ENCODE data around the gene CDH4. TPM values are rescaled to one million over a fixed set of nuclear protein-coding genes. Genes with fewer than 3 reads are reported as not detected.

The CDH4 gene
- total and polyA plus RNA-seq, 9 of the 15 experiments (the other 6 are each of a cell fraction or from before 2014, with no cell fraction given), result 0.04 TPM; not detected in 8

DNA sequence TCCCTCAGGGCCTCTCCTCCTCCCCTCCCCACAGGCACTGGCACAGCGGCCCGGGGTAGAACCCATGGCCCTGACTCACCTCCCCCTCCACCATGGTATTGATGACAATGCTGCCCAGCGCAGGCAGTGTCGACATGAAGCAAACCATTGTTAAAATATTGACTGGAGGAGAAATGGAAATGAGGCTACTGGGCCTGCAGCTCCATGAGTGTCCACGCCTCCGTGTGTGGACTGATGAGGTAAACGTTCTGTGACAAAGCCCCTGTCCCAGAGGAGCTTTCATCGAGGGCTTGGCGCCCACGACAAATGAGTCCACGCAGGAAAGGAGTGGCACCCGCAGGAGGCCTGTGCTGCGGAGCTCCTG, 410.9 kb downstream of the CDH4 start:
- no peak overlapping the region for H3K9ac ChIP-seq (ENCODE audit: insufficient read depth in 1 of 2, low read depth in 2 of 2, low read length in 2 of 2)
- no peak overlapping the region for H3K4me3 ChIP-seq
- DNase-seq (ENCODE audit: extremely low read depth in 1 of 4, low spot score in 3 of 4) (no peak), FAIRE-seq (no peak), ATAC-seq (no peak)
- H3K4me2 ChIP-seq (ENCODE audit: insufficient read depth, low read length), result no peak overlapping the region
- H3K9me1 ChIP-seq (ENCODE audit: control insufficient read depth, insufficient read depth, low read length), result no peaks in the 10 kb centered on the region
- H4K20me1 ChIP-seq (replicated peaks; ENCODE audit: control insufficient read depth, insufficient read depth, low read length), result peaks cover 10% of the 10 kb centered on the region
- H3K9me3 ChIP-seq (replicated peaks; ENCODE audit: control insufficient read depth, insufficient read depth, low read depth, low read length), result no peaks in the 10 kb centered on the region
- ChIA-PET POLR2A (interaction anchor here (0.6 kb wide), 2 partner anchors 26 to 83 kb away, joined by 3 read pairs; no protein-coding TSS in a partner anchor), CTCF (ENCODE audit: low intra/inter-chr PET ratio) (no interaction called here)
- peaks cover 15 to 79% of the 10 kb centered on the region in 2 experiments; a peak in 3 of 5 replicates for H3K27me3 ChIP-seq (ENCODE audit: control insufficient read depth in 2 of 2, insufficient read depth in 2 of 2, low read length in 2 of 2)
- under 1% methylated on average over 13 of the region's 13 CpGs for WGBS (ENCODE audit: insufficient coverage, low coverage, missing lambda C conversion rate)
- no peak for TF ChIP-seq ZNF695 (CRISPR knock-in tag; IDR thresholded peaks at IDR 0.05)
- TF ChIP-seq, protein P1, sequence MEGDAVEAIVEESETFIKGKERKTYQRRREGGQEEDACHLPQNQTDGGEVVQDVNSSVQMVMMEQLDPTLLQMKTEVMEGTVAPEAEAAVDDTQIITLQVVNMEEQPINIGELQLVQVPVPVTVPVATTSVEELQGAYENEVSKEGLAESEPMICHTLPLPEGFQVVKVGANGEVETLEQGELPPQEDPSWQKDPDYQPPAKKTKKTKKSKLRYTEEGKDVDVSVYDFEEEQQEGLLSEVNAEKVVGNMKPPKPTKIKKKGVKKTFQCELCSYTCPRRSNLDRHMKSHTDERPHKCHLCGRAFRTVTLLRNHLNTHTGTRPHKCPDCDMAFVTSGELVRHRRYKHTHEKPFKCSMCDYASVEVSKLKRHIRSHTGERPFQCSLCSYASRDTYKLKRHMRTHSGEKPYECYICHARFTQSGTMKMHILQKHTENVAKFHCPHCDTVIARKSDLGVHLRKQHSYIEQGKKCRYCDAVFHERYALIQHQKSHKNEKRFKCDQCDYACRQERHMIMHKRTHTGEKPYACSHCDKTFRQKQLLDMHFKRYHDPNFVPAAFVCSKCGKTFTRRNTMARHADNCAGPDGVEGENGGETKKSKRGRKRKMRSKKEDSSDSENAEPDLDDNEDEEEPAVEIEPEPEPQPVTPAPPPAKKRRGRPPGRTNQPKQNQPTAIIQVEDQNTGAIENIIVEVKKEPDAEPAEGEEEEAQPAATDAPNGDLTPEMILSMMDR (IDR thresholded peaks at IDR 0.05 in 2 of 3, conservative IDR thresholded peaks at IDR 0.05 in 1 of 3; ENCODE audit: insufficient read depth in 2 of 3, low read depth in 1 of 3, low read length in 3 of 3), result 0 out of 6 replicates have a peak, but pooled peaks of 1 of the 3 experiments have one; percentile 3
- no peak overlapping the region for H3K27ac ChIP-seq (ENCODE audit: extremely low read depth, low read depth, low read length)
- no TSS peak for BruUV-seq (replicated peaks)
- H2AFZ ChIP-seq (ENCODE audit: low read depth, low read length), result no peak overlapping the region
- H3K4me1 ChIP-seq (replicated peaks in 1 of 2; ENCODE audit: control insufficient read depth in 2 of 2, insufficient read depth in 2 of 2, low read length in 2 of 2), result no peaks in the 10 kb centered on the region
- no peaks in the 10 kb centered on the region for H3K36me3 ChIP-seq (ENCODE audit: control insufficient read depth, insufficient read depth, low read length)
- in situ Hi-C loops (cut with MboI), result no loop called here
- intact Hi-C loops (cut with micrococcal nuclease), result no loop called here
- no peaks in the 10 kb centered on the region for H3K79me2 ChIP-seq (ENCODE audit: control insufficient read depth, insufficient read depth, low read length)
